RWPE2 (cell line): ENCODE data around the gene HEXIM2.

Experiments
- ATAC-seq: fragments of 200-7000 bp; cut with Tn5 transposase; 3 replicates; pipeline ENCODE4 v1.9.1; 2021; ENCODE audit warnings: low read depth
- DNase-seq: peaks from one replicate; pipeline ENCODE4 v3.0.0-alpha.2; 2020; ENCODE audit warnings: low spot score
- H3K27ac ChIP-seq: fragments of 450-650 bp; 2 replicates; pipeline ENCODE4 v1.5.1; 2017; ENCODE audit warnings: mild to moderate bottlenecking; ENCODE audit not compliant: poor library complexity, severe bottlenecking
- H3K27me3 ChIP-seq: fragments of 250-450 bp; sonication (Bioruptor Pico); 2 replicates; pipeline ENCODE4 v1.5.1; 2021; ENCODE audit warnings: mild to moderate bottlenecking, moderate library complexity; ENCODE audit not compliant: insufficient read depth, poor library complexity, severe bottlenecking
- H3K36me3 ChIP-seq: fragments of 250-450 bp; sonication (Bioruptor Pico); 2 replicates; pipeline ENCODE4 v1.5.1; 2020; ENCODE audit warnings: low read depth, mild to moderate bottlenecking, moderate library complexity
- H3K4me1 ChIP-seq: fragments of 250-450 bp; sonication (Bioruptor Pico); 2 replicates; pipeline ENCODE4 v1.5.1; 2021; ENCODE audit warnings: mild to moderate bottlenecking, moderate library complexity; ENCODE audit not compliant: insufficient read depth, poor library complexity, severe bottlenecking
- H3K4me3 ChIP-seq: fragments of 250-450 bp; sonication (Bioruptor Pico); 2 replicates; pipeline ENCODE4 v1.5.1; 2021; ENCODE audit warnings: mild to moderate bottlenecking, moderate library complexity; ENCODE audit not compliant: severe bottlenecking
- H3K9me3 ChIP-seq: fragments of 250-450 bp; sonication (Bioruptor Pico); 2 replicates; pipeline ENCODE4 v1.5.1; 2021; ENCODE audit warnings: mild to moderate bottlenecking, moderate library complexity; ENCODE audit not compliant: severe bottlenecking
- TF ChIP-seq, protein P1 (sequence below): fragments of 450-650 bp; IDR thresholded peaks from one replicate; pipeline ENCODE4 v1.5.1; 2017; ENCODE audit warnings: mild to moderate bottlenecking, moderate library complexity; ENCODE audit not compliant: poor library complexity, severe bottlenecking

Gene HEXIM2

DNA sequence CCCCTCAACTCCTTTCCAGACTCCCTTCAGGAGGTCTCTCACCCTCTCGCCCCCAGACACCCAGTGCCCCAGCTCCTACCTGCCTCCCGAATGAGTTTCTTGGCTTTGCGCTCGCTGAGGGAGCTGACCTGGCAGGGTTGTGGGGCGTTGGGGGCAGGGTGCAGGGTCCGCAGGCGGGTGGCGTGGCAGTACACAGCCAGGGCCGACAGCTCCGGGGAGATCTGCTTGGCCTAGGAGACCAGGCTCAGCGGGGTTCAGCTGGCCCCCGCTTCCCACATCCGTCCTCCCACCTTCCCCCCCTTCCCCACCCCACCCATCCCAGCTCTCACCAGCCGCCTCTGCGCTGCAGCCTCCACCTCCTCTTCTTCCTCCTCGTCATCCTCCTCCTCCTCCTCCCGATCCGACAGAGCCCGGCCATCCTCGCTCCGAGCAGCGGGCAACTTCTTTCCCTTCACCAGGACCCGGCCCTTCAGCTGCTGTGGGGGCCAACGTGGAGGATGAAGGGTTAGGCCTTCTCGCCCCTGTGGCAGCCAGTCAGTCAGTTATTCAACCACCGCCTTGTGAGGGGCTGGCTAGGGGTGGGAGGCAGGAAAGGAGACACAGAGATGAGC is 46.6 kb upstream of the HEXIM2 start:
- Histone ChIP-seq H3K27me3 (no peaks in the 10 kb centered on the region), H3K36me3 (peaks cover 64% of the 10 kb centered on the region), H3K4me3 (no peak overlapping the region), H3K9me3 (no peaks in the 10 kb centered on the region), H3K27ac (no peak overlapping the region), H3K4me1 (no peaks in the 10 kb centered on the region)
- TF ChIP-seq, protein P1, sequence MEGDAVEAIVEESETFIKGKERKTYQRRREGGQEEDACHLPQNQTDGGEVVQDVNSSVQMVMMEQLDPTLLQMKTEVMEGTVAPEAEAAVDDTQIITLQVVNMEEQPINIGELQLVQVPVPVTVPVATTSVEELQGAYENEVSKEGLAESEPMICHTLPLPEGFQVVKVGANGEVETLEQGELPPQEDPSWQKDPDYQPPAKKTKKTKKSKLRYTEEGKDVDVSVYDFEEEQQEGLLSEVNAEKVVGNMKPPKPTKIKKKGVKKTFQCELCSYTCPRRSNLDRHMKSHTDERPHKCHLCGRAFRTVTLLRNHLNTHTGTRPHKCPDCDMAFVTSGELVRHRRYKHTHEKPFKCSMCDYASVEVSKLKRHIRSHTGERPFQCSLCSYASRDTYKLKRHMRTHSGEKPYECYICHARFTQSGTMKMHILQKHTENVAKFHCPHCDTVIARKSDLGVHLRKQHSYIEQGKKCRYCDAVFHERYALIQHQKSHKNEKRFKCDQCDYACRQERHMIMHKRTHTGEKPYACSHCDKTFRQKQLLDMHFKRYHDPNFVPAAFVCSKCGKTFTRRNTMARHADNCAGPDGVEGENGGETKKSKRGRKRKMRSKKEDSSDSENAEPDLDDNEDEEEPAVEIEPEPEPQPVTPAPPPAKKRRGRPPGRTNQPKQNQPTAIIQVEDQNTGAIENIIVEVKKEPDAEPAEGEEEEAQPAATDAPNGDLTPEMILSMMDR = no peak
- DNase-seq (no peak), ATAC-seq (no peak)

DNA sequence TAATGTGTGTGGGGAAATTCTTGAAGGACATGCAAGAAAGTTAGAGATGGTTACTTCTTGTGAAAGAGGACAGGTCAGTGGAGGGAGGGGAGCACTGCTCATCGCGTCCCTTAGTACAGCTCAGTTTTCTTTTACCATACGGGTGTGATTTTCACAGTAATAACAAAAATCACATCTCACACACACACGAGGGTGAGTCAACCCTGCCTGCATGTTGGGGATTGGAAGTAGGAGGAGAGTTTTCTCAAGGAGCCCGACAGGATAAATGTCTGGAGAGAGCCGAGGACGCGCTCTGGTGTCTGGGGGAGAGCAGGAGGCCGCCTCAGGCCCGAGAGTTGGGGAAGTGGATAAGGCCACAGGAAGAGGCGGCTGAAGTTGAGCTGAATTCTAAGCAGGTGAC is 45.8 kb upstream of the HEXIM2 start:
- Histone ChIP-seq H3K4me3 (no peak overlapping the region), H3K27me3 (no peaks in the 10 kb centered on the region), H3K9me3 (no peaks in the 10 kb centered on the region), H3K36me3 (peaks cover 64% of the 10 kb centered on the region), H3K4me1 (no peaks in the 10 kb centered on the region), H3K27ac (no peak overlapping the region)
- no peak for ATAC-seq
- no peak for DNase-seq
- TF ChIP-seq, protein P1 = no peak

DNA sequence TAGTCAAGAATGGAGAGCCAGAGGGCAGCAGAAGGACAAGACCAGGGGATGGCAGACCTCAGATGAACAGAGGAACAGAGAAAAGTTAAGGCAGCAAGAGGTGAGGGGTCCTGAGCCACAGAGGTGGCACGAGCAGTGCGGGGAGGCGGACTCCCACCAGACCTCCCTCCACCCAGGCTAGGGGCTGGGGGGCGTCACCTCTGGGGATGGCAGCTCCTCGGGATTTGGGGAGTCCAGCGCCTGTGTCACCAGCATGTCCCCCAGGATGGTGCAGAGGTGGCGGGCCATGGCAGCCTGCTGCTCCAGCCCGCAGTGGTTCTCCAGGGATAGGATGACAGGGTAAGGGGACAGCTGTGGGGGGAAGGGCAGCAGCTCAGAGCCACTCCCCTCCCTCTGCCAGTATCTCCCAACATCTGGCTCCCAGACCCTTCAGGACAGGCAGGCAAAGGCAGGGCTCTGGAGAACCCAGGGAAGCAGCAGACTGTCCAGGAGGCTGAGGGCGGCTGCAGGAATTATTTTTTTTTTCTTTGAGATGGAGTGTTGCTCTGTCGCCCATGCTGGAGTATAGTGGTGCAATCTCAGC is 45.1 kb upstream of the HEXIM2 start:
- no peak for ATAC-seq
- Histone ChIP-seq H3K36me3 (peaks cover 58% of the 10 kb centered on the region), H3K4me3 (no peak overlapping the region), H3K27ac (no peak overlapping the region), H3K4me1 (no peaks in the 10 kb centered on the region), H3K9me3 (no peaks in the 10 kb centered on the region), H3K27me3 (no peaks in the 10 kb centered on the region)
- TF ChIP-seq, protein P1 = no peak
- no peak for DNase-seq

DNA sequence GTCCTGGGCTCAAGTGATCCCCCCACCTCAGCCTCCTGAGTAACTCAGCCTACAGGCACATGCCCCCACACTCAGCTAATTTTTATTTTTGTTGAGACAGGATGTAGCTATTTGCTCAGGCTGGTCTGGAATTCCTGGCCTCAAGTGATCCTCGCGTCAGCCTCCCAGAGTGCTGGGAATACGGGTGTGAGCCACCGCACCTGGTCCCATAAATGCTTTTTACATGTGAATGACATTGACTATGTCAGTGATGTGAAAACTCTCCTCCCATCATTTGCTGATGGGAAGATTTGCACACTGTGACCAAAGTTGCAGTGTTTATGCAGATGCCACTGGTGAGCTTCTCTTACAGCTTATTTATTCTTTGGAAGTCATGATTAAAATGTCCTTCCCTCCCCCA is 44.3 kb upstream of the HEXIM2 start:
- ATAC-seq (no peak), DNase-seq (no peak)
- TF ChIP-seq, protein P1 = no peak
- Histone ChIP-seq H3K27me3 (no peaks in the 10 kb centered on the region), H3K36me3 (peaks cover 50% of the 10 kb centered on the region), H3K9me3 (no peaks in the 10 kb centered on the region), H3K4me1 (peaks cover 2% of the 10 kb centered on the region), H3K4me3 (no peak overlapping the region), H3K27ac (no peak overlapping the region)
